A549 (cell line): ENCODE results near the gene ANKRD17.

ENCODE experiments used
- EP300 ChIP-seq, 2 experiments: fragments of >200 bp; sonication (Bioruptor Twin); formaldehyde crosslinking; IDR thresholded peaks; 2 replicates in 1 of 2; 3 replicates in 1 of 2; pipeline ENCODE4 v1.6.1; 2016 to 2017
- GATA3 ChIP-seq: IDR thresholded peaks from 2 replicates; pipeline ENCODE4 v1.6.1; 2012; ENCODE audit warnings: borderline replicate concordance
- HDAC2 ChIP-seq: fragments of 200-600 bp; sonication (generic); IDR thresholded peaks from 2 replicates; pipeline ENCODE4 v1.6.1; 2016
- NFE2L2 ChIP-seq: fragments of 150-350 bp; conservative IDR thresholded peaks from 2 replicates; pipeline ENCODE4 v1.6.1; 2014; ENCODE audit warnings: low read length
- POLR2AphosphoS2 ChIP-seq: conservative IDR thresholded peaks from 2 replicates; pipeline ENCODE4 v1.6.1; 2012; ENCODE audit warnings: low read length, improper control_type of control experiment, inconsistent platforms
- RAD21 ChIP-seq, 2 experiments: fragments of >200 bp in 1 of 2; sonication (Bioruptor Twin) in 1 of 2; formaldehyde crosslinking in 1 of 2; IDR thresholded peaks in 1 of 2; conservative IDR thresholded peaks in 1 of 2; 2 replicates in 1 of 2; 3 replicates in 1 of 2; pipeline ENCODE4 v1.6.1; 2012 to 2018; ENCODE audit warnings: inconsistent platforms in 1 of 2
- SMC3 ChIP-seq: fragments of >200 bp; sonication (Bioruptor Twin); formaldehyde crosslinking; IDR thresholded peaks from 3 replicates; pipeline ENCODE4 v1.6.1; 2018; ENCODE audit warnings: inconsistent platforms
- TF ChIP-seq, protein P1 (sequence below): fragments of >200 bp; sonication (Bioruptor Twin); formaldehyde crosslinking; IDR thresholded peaks from 3 replicates; pipeline ENCODE4 v1.5.1; 2016
- TF ChIP-seq, protein P2 (sequence below): fragments of 450-650 bp; IDR thresholded peaks from 2 replicates; pipeline ENCODE4 v1.6.1; 2014; ENCODE audit warnings: antibody characterized with exemption
- TF ChIP-seq, protein P3 (sequence below): fragments of >200 bp; sonication (Bioruptor Twin); formaldehyde crosslinking; IDR thresholded peaks from 3 replicates; pipeline ENCODE4 v1.6.1; 2016
- TF ChIP-seq, protein P4 (sequence below): IDR thresholded peaks from 2 replicates; pipeline ENCODE4 v1.6.1; 2012

DNA sequence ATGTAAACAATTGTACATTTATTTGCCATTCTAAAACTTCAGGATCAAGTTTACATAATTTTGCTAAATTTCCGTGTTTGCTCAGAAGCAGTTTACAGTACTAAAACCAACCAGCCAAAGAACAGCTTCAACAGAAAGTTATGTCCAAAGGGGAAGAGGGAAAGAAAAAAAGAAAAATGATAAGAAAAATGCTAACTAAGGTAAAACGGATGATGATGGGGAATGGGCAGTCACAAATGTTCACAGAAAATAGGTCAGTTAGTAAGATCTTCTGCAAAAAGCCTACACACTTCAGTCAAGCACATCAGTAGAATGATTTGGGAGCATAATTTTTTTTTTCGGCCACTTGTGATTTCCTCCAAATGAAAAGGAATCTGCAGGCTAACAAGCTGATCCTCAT, 182.8 kb downstream of the ANKRD17 start:
- TF ChIP-seq, protein P1, sequence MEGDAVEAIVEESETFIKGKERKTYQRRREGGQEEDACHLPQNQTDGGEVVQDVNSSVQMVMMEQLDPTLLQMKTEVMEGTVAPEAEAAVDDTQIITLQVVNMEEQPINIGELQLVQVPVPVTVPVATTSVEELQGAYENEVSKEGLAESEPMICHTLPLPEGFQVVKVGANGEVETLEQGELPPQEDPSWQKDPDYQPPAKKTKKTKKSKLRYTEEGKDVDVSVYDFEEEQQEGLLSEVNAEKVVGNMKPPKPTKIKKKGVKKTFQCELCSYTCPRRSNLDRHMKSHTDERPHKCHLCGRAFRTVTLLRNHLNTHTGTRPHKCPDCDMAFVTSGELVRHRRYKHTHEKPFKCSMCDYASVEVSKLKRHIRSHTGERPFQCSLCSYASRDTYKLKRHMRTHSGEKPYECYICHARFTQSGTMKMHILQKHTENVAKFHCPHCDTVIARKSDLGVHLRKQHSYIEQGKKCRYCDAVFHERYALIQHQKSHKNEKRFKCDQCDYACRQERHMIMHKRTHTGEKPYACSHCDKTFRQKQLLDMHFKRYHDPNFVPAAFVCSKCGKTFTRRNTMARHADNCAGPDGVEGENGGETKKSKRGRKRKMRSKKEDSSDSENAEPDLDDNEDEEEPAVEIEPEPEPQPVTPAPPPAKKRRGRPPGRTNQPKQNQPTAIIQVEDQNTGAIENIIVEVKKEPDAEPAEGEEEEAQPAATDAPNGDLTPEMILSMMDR = no peak
- TF ChIP-seq EP300 (IDR thresholded peaks at IDR 0.05) (no peak), RAD21 (conservative IDR thresholded peaks at IDR 0.05 in 1 of 2, IDR thresholded peaks at IDR 0.05 in 1 of 2) (no peak), SMC3 (no peak), POLR2AphosphoS2 (no peak), HDAC2 (no peak), GATA3 (no peak), NFE2L2 (no peak)
- TF ChIP-seq, protein P2, sequence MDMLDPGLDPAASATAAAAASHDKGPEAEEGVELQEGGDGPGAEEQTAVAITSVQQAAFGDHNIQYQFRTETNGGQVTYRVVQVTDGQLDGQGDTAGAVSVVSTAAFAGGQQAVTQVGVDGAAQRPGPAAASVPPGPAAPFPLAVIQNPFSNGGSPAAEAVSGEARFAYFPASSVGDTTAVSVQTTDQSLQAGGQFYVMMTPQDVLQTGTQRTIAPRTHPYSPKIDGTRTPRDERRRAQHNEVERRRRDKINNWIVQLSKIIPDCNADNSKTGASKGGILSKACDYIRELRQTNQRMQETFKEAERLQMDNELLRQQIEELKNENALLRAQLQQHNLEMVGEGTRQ = no peak
- TF ChIP-seq, protein P3, sequence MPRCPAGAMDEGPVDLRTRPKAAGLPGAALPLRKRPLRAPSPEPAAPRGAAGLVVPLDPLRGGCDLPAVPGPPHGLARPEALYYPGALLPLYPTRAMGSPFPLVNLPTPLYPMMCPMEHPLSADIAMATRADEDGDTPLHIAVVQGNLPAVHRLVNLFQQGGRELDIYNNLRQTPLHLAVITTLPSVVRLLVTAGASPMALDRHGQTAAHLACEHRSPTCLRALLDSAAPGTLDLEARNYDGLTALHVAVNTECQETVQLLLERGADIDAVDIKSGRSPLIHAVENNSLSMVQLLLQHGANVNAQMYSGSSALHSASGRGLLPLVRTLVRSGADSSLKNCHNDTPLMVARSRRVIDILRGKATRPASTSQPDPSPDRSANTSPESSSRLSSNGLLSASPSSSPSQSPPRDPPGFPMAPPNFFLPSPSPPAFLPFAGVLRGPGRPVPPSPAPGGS = no peak
- TF ChIP-seq, protein P4, sequence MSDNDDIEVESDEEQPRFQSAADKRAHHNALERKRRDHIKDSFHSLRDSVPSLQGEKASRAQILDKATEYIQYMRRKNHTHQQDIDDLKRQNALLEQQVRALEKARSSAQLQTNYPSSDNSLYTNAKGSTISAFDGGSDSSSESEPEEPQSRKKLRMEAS = no peak
